K562 (cell line): ENCODE data around the gene SCN4A. TPM values are rescaled to one million over a fixed set of nuclear protein-coding genes. Genes with fewer than 3 reads are reported as not detected.

Experiments
- AFF4 ChIP-seq: sonication (generic); formaldehyde crosslinking; IDR thresholded peaks from 2 replicates; pipeline ENCODE4 v1.8.0; 2023; ENCODE audit warnings: mild to moderate bottlenecking, missing genetic modification reagents
- ATF2 ChIP-seq: sonication (generic); formaldehyde crosslinking; IDR thresholded peaks from 2 replicates; pipeline ENCODE4 v1.8.1; 2022; ENCODE audit warnings: missing genetic modification reagents
- BDP1 ChIP-seq: IDR thresholded peaks from 3 replicates; pipeline ENCODE4 v1.6.1; 2011; ENCODE audit not compliant: insufficient read length, insufficient read depth
- BMI1 ChIP-seq: fragments of 150-350 bp; IDR thresholded peaks from 2 replicates; pipeline ENCODE4 v1.6.1; 2014; ENCODE audit warnings: low read length
- GABPB1 ChIP-seq: sonication (generic); formaldehyde crosslinking; IDR thresholded peaks from 2 replicates; pipeline ENCODE4 v1.8.0; 2022; ENCODE audit warnings: mild to moderate bottlenecking, missing genetic modification reagents
- KAT2B ChIP-seq: IDR thresholded peaks from one replicate; pipeline ENCODE4 v1.6.1; 2012; ENCODE audit warnings: low read depth, mild to moderate bottlenecking, control low read depth, inconsistent platforms, low read length, moderate library complexity
- KAT8 ChIP-seq: fragments of 450-650 bp; IDR thresholded peaks from 2 replicates; pipeline ENCODE4 v1.6.1; 2016; ENCODE audit warnings: low read depth, mild to moderate bottlenecking
- KLF1 ChIP-seq: fragments of 450-650 bp; IDR thresholded peaks from 2 replicates; pipeline ENCODE4 v1.6.1; 2016; ENCODE audit warnings: missing genetic modification characterization, missing compliant biosample characterization
- LCOR ChIP-seq: sonication (generic); formaldehyde crosslinking; IDR thresholded peaks from 2 replicates; pipeline ENCODE4 v1.8.0; 2022; ENCODE audit warnings: mild to moderate bottlenecking, missing genetic modification reagents
- MXD1 ChIP-seq: fragments of 250-450 bp; sonication (Bioruptor Pico); IDR thresholded peaks from 2 replicates; pipeline ENCODE4 v1.8.0; 2021; ENCODE audit warnings: borderline replicate concordance, mild to moderate bottlenecking, moderate library complexity; ENCODE audit not compliant: poor library complexity, severe bottlenecking
- PHF8 ChIP-seq: fragments of 200-600 bp; sonication (generic); IDR thresholded peaks from 2 replicates; pipeline ENCODE4 v1.6.1; 2012; ENCODE audit warnings: mixed run types, mild to moderate bottlenecking, inconsistent platforms, low read length, moderate library complexity, borderline replicate concordance
- POLR2B ChIP-seq: fragments of 450-650 bp; IDR thresholded peaks from 2 replicates; pipeline ENCODE4 v1.6.1; 2018; ENCODE audit warnings: low read depth; ENCODE audit not compliant: partially characterized antibody
- PRPF4 ChIP-seq: fragments of 200-400 bp; formaldehyde crosslinking; IDR thresholded peaks from one replicate; pipeline ENCODE4 v1.6.1; 2017; ENCODE audit warnings: low read length, low read depth, mild to moderate bottlenecking; ENCODE audit not compliant: insufficient read depth, poor library complexity, severe bottlenecking
- PTRF ChIP-seq: fragments of 450-650 bp; IDR thresholded peaks from 2 replicates; pipeline ENCODE4 v1.6.1; 2016; ENCODE audit warnings: mild to moderate bottlenecking, missing genetic modification characterization, missing compliant biosample characterization
- PURB ChIP-seq: sonication (generic); formaldehyde crosslinking; IDR thresholded peaks from 2 replicates; pipeline ENCODE4 v1.9.0; 2021; ENCODE audit warnings: low read depth, mild to moderate bottlenecking, missing genetic modification reagents
- RBM25 ChIP-seq: fragments of 200-400 bp; formaldehyde crosslinking; IDR thresholded peaks from 2 replicates; pipeline ENCODE4 v1.6.1; 2018; ENCODE audit warnings: low read length, low read depth, moderate library complexity; ENCODE audit not compliant: severe bottlenecking
- SRF ChIP-seq, 2 experiments: fragments of 250-450, 450-650 bp in 1 of 2; sonication (Bioruptor Pico) in 1 of 2; sonication (generic) in 1 of 2; formaldehyde crosslinking; IDR thresholded peaks; 2 replicates each; pipeline versions ENCODE4 v1.5.0 to v1.5.1; 2020 to 2022; ENCODE audit warnings: mild to moderate bottlenecking in 1 of 2, missing genetic modification reagents in 1 of 2
- TCF7L2 ChIP-seq: fragments of 150-350 bp; IDR thresholded peaks from 2 replicates; pipeline ENCODE4 v1.6.1; 2016; ENCODE audit warnings: low read depth, mild to moderate bottlenecking, low read length, moderate library complexity
- TFAP4 ChIP-seq: sonication (generic); formaldehyde crosslinking; IDR thresholded peaks from 2 replicates; pipeline ENCODE4 v1.8.0; 2022; ENCODE audit warnings: missing genetic modification reagents, mild to moderate bottlenecking, moderate library complexity, borderline replicate concordance
- XRCC5 ChIP-seq: fragments of 200-400 bp; formaldehyde crosslinking; IDR thresholded peaks from 2 replicates; pipeline ENCODE4 v1.6.1; 2017; ENCODE audit warnings: low read depth, mild to moderate bottlenecking, low read length
- polyA plus RNA-seq, 8 experiments: library from polyadenylated mRNA; depleted of rRNA in 4 of 8; stranded (reverse) in 5 of 8; unstranded in 3 of 8; fragments of >200 nt; fragmentation: Nextera tagmentation in 2 of 8; fragmentation: Illumina TruSeq in 1 of 8; extraction: Ambion mirVana in 2 of 8; extraction: Trizol in 1 of 8; gene quantifications; 2 replicates each; pipeline versions ENCODE4 v1.2.1 to v1.2.3, GENCODE V29; 2011 to 2014; ENCODE audit warnings: inconsistent platforms in 1 of 8, missing spikeins in 1 of 8
- total RNA-seq, 7 experiments: library from RNA; depleted of rRNA in 6 of 7; stranded (reverse); fragments of >200 nt in 6 of 7; fragmentation: Illumina TruSeq in 2 of 7; extraction: Trizol in 2 of 7; gene quantifications; 2 replicates each; pipeline versions ENCODE4 v1.2.1 to v1.2.3, GENCODE V29; 2011 to 2021; ENCODE audit warnings: low replicate concordance in 1 of 7

The SCN4A gene
- total and polyA plus RNA-seq, 9 of the 15 experiments (the other 6 are each of a cell fraction or from before 2014, with no cell fraction given), result 0.29 to 2.6 (median 1.4) TPM

GRCh38 chr17:63946440-63947363, 26.0 kb downstream of the SCN4A start (continued):
- TF ChIP-seq MXD1 (CRISPR knock-in tag), result no peak
- no peak for TF ChIP-seq PRPF4
- no peak for TF ChIP-seq KAT8
- TF ChIP-seq BMI1, result no peak
- no peak for TF ChIP-seq PURB (CRISPR knock-in tag)
- TF ChIP-seq LCOR, result no peak
- no peak for TF ChIP-seq PHF8
- TF ChIP-seq TFAP4 (CRISPR knock-in tag), result 0 out of 2 replicates have a peak, but pooled peaks have one; percentile 39
- TF ChIP-seq ATF2, result no peak
- TF ChIP-seq BDP1, result no peak
- no peak for TF ChIP-seq KLF1 (tag)
- no peak for TF ChIP-seq PTRF
- no peak for TF ChIP-seq POLR2B
- no peak for TF ChIP-seq SRF (CRISPR knock-in tag; IDR thresholded peaks at IDR 0.05)
- TF ChIP-seq GABPB1, result peak; percentile 9; the same call in 1 of the 2 replicates
- TF ChIP-seq TCF7L2, result no peak
- TF ChIP-seq KAT2B, result no peak
- TF ChIP-seq RBM25, result no peak
- no peak for TF ChIP-seq AFF4 (CRISPR knock-in tag)
- no peak for TF ChIP-seq XRCC5
